ENCODE measurements around the gene MYH9.

- TF ChIP-seq POLR2A (IDR thresholded peaks at IDR 0.05) (no peak), CTCF (IDR thresholded peaks at IDR 0.05) (no peak), POLR2AphosphoS5 (IDR thresholded peaks at IDR 0.05) (no peak), EP300 (IDR thresholded peaks at IDR 0.05) (no peak)
Measured at GRCh38 chr22:36257948-36258670, 129.7 kb downstream of the MYH9 start.
